IMR-90 (cell line): ENCODE data around the gene DNM2. TPM values are rescaled to one million over a fixed set of nuclear protein-coding genes. Genes with fewer than 3 reads are reported as not detected.

Source experiments
- ATAC-seq: fragments of 200-7000 bp; cut with Tn5 transposase; 2 replicates; pipeline ENCODE4 v1.9.1; 2020; ENCODE audit warnings: low read depth, mild to moderate bottlenecking, moderate library complexity
- BruUV-seq: library from RNA; stranded (reverse); fragments of 400-500 nt; replicated peaks from 2 replicates; lab custom pipeline; 2021; lab: Mats Ljungman, UMichigan
- CTCF ChIA-PET: fragments of 300-600 bp; formaldehyde crosslinking; extraction: SDS; loops from one replicate; lab custom pipeline; 2021; ENCODE audit warnings: antibody characterized with exemption; lab: Yijun Ruan, JAX
- POLR2A ChIA-PET: fragments of 300-600 bp; sonication (Branson Sonifier 250); formaldehyde crosslinking; loops from one replicate; lab custom pipeline; 2022; ENCODE audit warnings: antibody characterized with exemption; ENCODE audit not compliant: unreplicated experiment; lab: Charles Lee
- DNase-seq: peaks from one replicate; pipeline ENCODE4 v3.0.0; 2013
- H2AFZ ChIP-seq: replicated peaks from 2 replicates; pipeline ENCODE3; 2013; ENCODE audit warnings: low read length, mild to moderate bottlenecking; ENCODE audit not compliant: poor library complexity
- H2AK5ac ChIP-seq: 2 replicates; pipeline ENCODE4 v1.6.1; 2013; ENCODE audit warnings: low read depth, low read length, inconsistent platforms
- H2AK9ac ChIP-seq: replicated peaks from 2 replicates; pipeline ENCODE3; 2013; ENCODE audit warnings: mild to moderate bottlenecking, low read depth, low read length, moderate library complexity; ENCODE audit not compliant: poor library complexity
- H2BK120ac ChIP-seq: 2 replicates; pipeline ENCODE4 v1.6.1; 2013; ENCODE audit warnings: low read depth, low read length, inconsistent platforms
- H2BK15ac ChIP-seq: 3 replicates; pipeline ENCODE4 v1.6.1; 2013; ENCODE audit warnings: low read depth, low read length, inconsistent platforms
- H2BK20ac ChIP-seq: 2 replicates; pipeline ENCODE4 v1.6.1; 2013; ENCODE audit warnings: low read depth, mild to moderate bottlenecking, inconsistent platforms, low read length, moderate library complexity
- H2BK5ac ChIP-seq: 2 replicates; pipeline ENCODE4 v1.6.1; 2013; ENCODE audit warnings: mild to moderate bottlenecking, low read depth, low read length, inconsistent platforms; ENCODE audit not compliant: poor library complexity, severe bottlenecking
- H3K14ac ChIP-seq: replicated peaks from 2 replicates; pipeline ENCODE4 v1.6.1; 2013; ENCODE audit warnings: low read depth, low read length, inconsistent platforms
- H3K18ac ChIP-seq: 2 replicates; pipeline ENCODE4 v1.6.1; 2013; ENCODE audit warnings: low read depth, low read length, control low read depth
- H3K23ac ChIP-seq: 2 replicates; pipeline ENCODE4 v1.6.1; 2013; ENCODE audit warnings: low read depth, low read length, inconsistent platforms
- H3K27ac ChIP-seq: 2 replicates; pipeline ENCODE4 v1.5.1; 2013; ENCODE audit warnings: mild to moderate bottlenecking, control low read depth, low read length; ENCODE audit not compliant: insufficient read depth
- H3K27me3 ChIP-seq: 2 replicates; pipeline ENCODE4 v1.6.1; 2013; ENCODE audit warnings: low read length; ENCODE audit not compliant: control insufficient read depth, insufficient read depth
- H3K36me3 ChIP-seq: 2 replicates; pipeline ENCODE4 v1.6.1; 2013; ENCODE audit warnings: low read length, mixed read lengths; ENCODE audit not compliant: control insufficient read depth, insufficient read depth
- H3K4ac ChIP-seq: 2 replicates; pipeline ENCODE4 v1.6.1; 2013; ENCODE audit warnings: low read depth, low read length, inconsistent platforms
- H3K4me1 ChIP-seq: 2 replicates; pipeline ENCODE4 v1.6.1; 2013; ENCODE audit warnings: low read length, mixed read lengths; ENCODE audit not compliant: control insufficient read depth, insufficient read depth
- H3K4me2 ChIP-seq: 2 replicates; pipeline ENCODE4 v1.6.1; 2013; ENCODE audit warnings: low read depth, mild to moderate bottlenecking, control low read depth, low read length, moderate library complexity
- H3K4me3 ChIP-seq: 2 replicates; pipeline ENCODE4 v1.5.1; 2013; ENCODE audit warnings: low read depth, mild to moderate bottlenecking, control low read depth, low read length, moderate library complexity; ENCODE audit not compliant: insufficient read depth
- H3K56ac ChIP-seq: 2 replicates; pipeline ENCODE4 v1.6.1; 2013; ENCODE audit warnings: low read length, inconsistent platforms; ENCODE audit not compliant: insufficient read depth; ENCODE audit errors: extremely low read depth
- H3K79me1 ChIP-seq, 2 experiments: 2 replicates each; pipeline ENCODE4 v1.6.1; 2013; ENCODE audit warnings: low read length in 2 of 2, inconsistent platforms in 1 of 2, low read depth in 1 of 2
- H3K9ac ChIP-seq: 2 replicates; pipeline ENCODE4 v1.6.1; 2013; ENCODE audit warnings: low read depth, low read length, control low read depth
- H3K9me1 ChIP-seq: 2 replicates; pipeline ENCODE4 v1.6.1; 2013; ENCODE audit warnings: low read length, inconsistent platforms; ENCODE audit not compliant: insufficient read depth
- H3K9me3 ChIP-seq: 2 replicates; pipeline ENCODE4 v1.6.1; 2013; ENCODE audit warnings: low read length; ENCODE audit not compliant: control insufficient read depth, insufficient read depth
- H4K20me1 ChIP-seq: 2 replicates; pipeline ENCODE4 v1.6.1; 2013; ENCODE audit warnings: low read length, inconsistent platforms; ENCODE audit not compliant: insufficient read depth
- H4K5ac ChIP-seq: 2 replicates; pipeline ENCODE4 v1.6.1; 2013; ENCODE audit warnings: mild to moderate bottlenecking, low read depth, low read length, control low read depth
- H4K8ac ChIP-seq, 2 experiments: 2 replicates each; pipeline ENCODE4 v1.6.1; 2013; ENCODE audit warnings: low read depth in 2 of 2, low read length in 2 of 2, control low read depth in 1 of 2, inconsistent platforms in 1 of 2
- H4K91ac ChIP-seq: 2 replicates; pipeline ENCODE4 v1.6.1; 2013; ENCODE audit warnings: low read depth, low read length, inconsistent platforms; ENCODE audit not compliant: insufficient read depth
- BHLHE40 ChIP-seq: fragments of 150-350 bp; IDR thresholded peaks from 2 replicates; pipeline ENCODE4 v1.6.1; 2016; ENCODE audit warnings: mild to moderate bottlenecking, low read depth, low read length
- CEBPB ChIP-seq: IDR thresholded peaks from 2 replicates; pipeline ENCODE4 v1.6.1; 2012; ENCODE audit warnings: low read depth, low read length, improper control_type of control experiment
- CHD1 ChIP-seq: IDR thresholded peaks from 2 replicates; pipeline ENCODE4 v1.6.1; 2012; ENCODE audit warnings: low read depth, low read length, improper control_type of control experiment
- ELK1 ChIP-seq: fragments of 150-350 bp; IDR thresholded peaks from 2 replicates; pipeline ENCODE4 v1.6.1; 2016; ENCODE audit warnings: low read depth, mild to moderate bottlenecking, low read length, moderate library complexity, borderline replicate concordance
- FOS ChIP-seq: fragments of 150-350 bp; IDR thresholded peaks from 2 replicates; pipeline ENCODE4 v1.6.1; 2016; ENCODE audit warnings: low read depth, low read length
- MAFK ChIP-seq: IDR thresholded peaks from 2 replicates; pipeline ENCODE4 v1.6.1; 2012; ENCODE audit warnings: low read depth, low read length, improper control_type of control experiment
- MAZ ChIP-seq: IDR thresholded peaks from 2 replicates; pipeline ENCODE4 v1.6.1; 2012; ENCODE audit warnings: low read depth, mild to moderate bottlenecking, low read length, improper control_type of control experiment, moderate library complexity, borderline replicate concordance
- MXI1 ChIP-seq: IDR thresholded peaks from 2 replicates; pipeline ENCODE4 v1.6.1; 2012; ENCODE audit warnings: low read depth, mild to moderate bottlenecking, low read length, moderate library complexity, borderline replicate concordance
- NFE2L2 ChIP-seq: fragments of 150-350 bp; IDR thresholded peaks from 2 replicates; pipeline ENCODE4 v1.6.1; 2016; ENCODE audit warnings: low read depth, mild to moderate bottlenecking, low read length
- POLR2A ChIP-seq: IDR thresholded peaks from 2 replicates; pipeline ENCODE4 v1.6.1; 2012; ENCODE audit warnings: mild to moderate bottlenecking, low read depth, low read length
- RAD21 ChIP-seq: IDR thresholded peaks from 2 replicates; pipeline ENCODE4 v1.6.1; 2012; ENCODE audit warnings: low read length, improper control_type of control experiment
- RCOR1 ChIP-seq: IDR thresholded peaks from 2 replicates; pipeline ENCODE4 v1.6.1; 2012; ENCODE audit warnings: mild to moderate bottlenecking, low read length, improper control_type of control experiment; ENCODE audit not compliant: insufficient replicate concordance
- RFX5 ChIP-seq: IDR thresholded peaks from 2 replicates; pipeline ENCODE4 v1.8.0; 2012; ENCODE audit warnings: low read depth, mild to moderate bottlenecking, low read length, moderate library complexity
- SMC3 ChIP-seq: fragments of 150-350 bp; IDR thresholded peaks from 2 replicates; pipeline ENCODE4 v1.6.1; 2016; ENCODE audit warnings: low read depth, mild to moderate bottlenecking, antibody characterized with exemption, low read length, moderate library complexity
- USF2 ChIP-seq: fragments of 150-350 bp; IDR thresholded peaks from 2 replicates; pipeline ENCODE4 v1.6.1; 2017; ENCODE audit warnings: mild to moderate bottlenecking, antibody characterized with exemption, low read length, low read depth
- WGBS, 2 experiments: methylation state at CpG; one replicate each; pipeline versions ENCODE4 v1.1.5 to v1.1.7; 2013; ENCODE audit warnings: missing lambda C conversion rate in 2 of 2; ENCODE audit not compliant: insufficient read length in 1 of 2; ENCODE audit errors: extremely low coverage in 2 of 2; 5-methylcytosine and 5-hydroxymethylcytosine counted together
- dilution Hi-C: fragments of 300-500 bp; cut with HindIII; formaldehyde crosslinking; loops from one replicate; pipeline ENCODE4 v1.14.3; 2018; ENCODE audit warnings: low sequenced_read_pairs; ENCODE audit not compliant: unreplicated experiment
- in situ Hi-C: fragments of 300-500 bp; cut with MboI; formaldehyde crosslinking; loops from 3 replicates; pipeline ENCODE4 v1.14.3; 2019; ENCODE audit warnings: low sequenced_read_pairs, inconsistent platforms, mixed read lengths
- intact Hi-C: fragments of 100-400 bp; cut with micrococcal nuclease; formaldehyde crosslinking; loops from 2 replicates; pipeline ENCODE4 v1.10.0; 2022
- polyA plus RNA-seq, 3 experiments: library from polyadenylated mRNA; depleted of rRNA; stranded (reverse); fragments of >200 nt; gene quantifications; 2 replicates each; pipeline ENCODE4 v1.2.3, GENCODE V29; 2012; ENCODE audit warnings: low replicate concordance in 1 of 3
- total RNA-seq: library from RNA; depleted of rRNA; stranded (reverse); fragments of >200 nt; gene quantifications from 2 replicates; pipeline ENCODE4 v1.2.3, GENCODE V29; 2012
- TF ChIP-seq, protein P1 (sequence below): conservative IDR thresholded peaks from 2 replicates; pipeline ENCODE4 v1.5.1; 2012; ENCODE audit warnings: mild to moderate bottlenecking, low read depth, low read length, improper control_type of control experiment

Gene DNM2
- total and polyA plus RNA-seq, 2 of the 4 experiments (the other 2 are of a cell fraction) = 55.6 to 74.2 TPM

- WGBS, 2 experiments = 67% methylated on average over 1 of the region's 7 CpGs; no CpG with 5 or more reads in 1 of the 2 experiments
- Histone ChIP-seq H3K4me3 (no peak overlapping the region), H4K5ac (no peak overlapping the region), H4K20me1 (no peaks in the 10 kb centered on the region), H2BK5ac (no peak overlapping the region), H4K8ac (no peak overlapping the region), H3K27me3 (peaks cover 1% of the 10 kb centered on the region; the same call in 1 of the 2 replicates), H2AK9ac (no peak overlapping the region), H3K14ac (no peak overlapping the region), H3K9ac (no peak overlapping the region), H3K18ac (no peak overlapping the region), H3K27ac (no peak overlapping the region), H2BK20ac (no peak overlapping the region), H4K91ac (no peak overlapping the region), H3K4ac (no peak overlapping the region), H2AFZ (no peak overlapping the region), H3K36me3 (no peaks in the 10 kb centered on the region), H3K9me3 (peaks cover 3% of the 10 kb centered on the region), H3K9me1 (no peaks in the 10 kb centered on the region), H3K4me1 (no peaks in the 10 kb centered on the region), H2AK5ac (no peak overlapping the region), H3K56ac (no peak overlapping the region), H3K23ac (no peak overlapping the region), H3K4me2 (no peak overlapping the region), H2BK120ac (no peak overlapping the region), H2BK15ac (no peak overlapping the region), H3K79me1 (no peaks in the 10 kb centered on the region)
- ATAC-seq (no peak), DNase-seq (no peak)
- in situ Hi-C loops = no loop called here
- dilution Hi-C loops = no loop called here
- no peak for TF ChIP-seq MXI1
- TF ChIP-seq ELK1 = no peak
- TF ChIP-seq RFX5 = no peak
- TF ChIP-seq CEBPB = no peak
- TF ChIP-seq RCOR1 = no peak
- no peak for TF ChIP-seq MAZ
- TF ChIP-seq CHD1 = no peak
- TF ChIP-seq FOS = no peak
- no peak for TF ChIP-seq NFE2L2
- TF ChIP-seq POLR2A = no peak
- no peak for TF ChIP-seq RAD21
- TF ChIP-seq BHLHE40 = no peak
- TF ChIP-seq SMC3 = no peak
- no peak for TF ChIP-seq MAFK
- TF ChIP-seq, protein P1, sequence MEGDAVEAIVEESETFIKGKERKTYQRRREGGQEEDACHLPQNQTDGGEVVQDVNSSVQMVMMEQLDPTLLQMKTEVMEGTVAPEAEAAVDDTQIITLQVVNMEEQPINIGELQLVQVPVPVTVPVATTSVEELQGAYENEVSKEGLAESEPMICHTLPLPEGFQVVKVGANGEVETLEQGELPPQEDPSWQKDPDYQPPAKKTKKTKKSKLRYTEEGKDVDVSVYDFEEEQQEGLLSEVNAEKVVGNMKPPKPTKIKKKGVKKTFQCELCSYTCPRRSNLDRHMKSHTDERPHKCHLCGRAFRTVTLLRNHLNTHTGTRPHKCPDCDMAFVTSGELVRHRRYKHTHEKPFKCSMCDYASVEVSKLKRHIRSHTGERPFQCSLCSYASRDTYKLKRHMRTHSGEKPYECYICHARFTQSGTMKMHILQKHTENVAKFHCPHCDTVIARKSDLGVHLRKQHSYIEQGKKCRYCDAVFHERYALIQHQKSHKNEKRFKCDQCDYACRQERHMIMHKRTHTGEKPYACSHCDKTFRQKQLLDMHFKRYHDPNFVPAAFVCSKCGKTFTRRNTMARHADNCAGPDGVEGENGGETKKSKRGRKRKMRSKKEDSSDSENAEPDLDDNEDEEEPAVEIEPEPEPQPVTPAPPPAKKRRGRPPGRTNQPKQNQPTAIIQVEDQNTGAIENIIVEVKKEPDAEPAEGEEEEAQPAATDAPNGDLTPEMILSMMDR = no peak
- no peak for TF ChIP-seq USF2
- ChIA-PET CTCF (no interaction called here), POLR2A (no interaction called here)
- intact Hi-C loops = no loop called here
- BruUV-seq = no TSS peak
Observed at GRCh38 chr19:10842788-10843187, 124.9 kb downstream of the DNM2 start.
